ENCODE data around the gene HAGHL.
"Not testable (repeated sequence)": the region's sequence is repeated elsewhere in the genome, so short reads cannot be mapped to it uniquely, and the experiment has no call there.

The HAGHL gene

DNA sequence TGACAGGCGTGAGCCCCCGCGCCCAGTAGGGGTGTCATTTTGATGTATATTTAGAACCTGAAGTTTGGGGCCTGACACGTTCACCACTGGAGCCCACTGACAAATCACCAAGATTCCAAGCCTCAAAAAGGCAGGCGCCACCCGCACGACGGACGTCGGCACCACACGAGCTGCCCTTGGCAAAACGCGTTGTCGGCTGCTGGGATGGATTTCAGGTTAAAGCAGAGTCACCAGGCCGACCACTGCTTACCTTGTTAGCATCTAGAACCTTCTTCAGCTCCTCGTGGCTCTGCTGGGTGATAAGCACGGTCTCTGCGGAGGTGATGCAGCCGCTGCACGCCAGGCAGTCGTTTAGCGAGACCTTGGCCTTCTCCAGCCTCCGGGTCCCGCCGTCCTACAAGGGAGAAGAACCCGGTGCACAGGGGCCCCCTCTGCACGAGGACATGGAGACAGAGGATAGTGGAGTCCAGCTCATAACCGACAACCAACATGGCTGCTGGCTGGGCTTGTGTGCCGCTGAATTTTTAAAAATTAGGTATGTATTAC lies 10.1 kb downstream of the HAGHL start:
- no peak for DNase-seq

DNA sequence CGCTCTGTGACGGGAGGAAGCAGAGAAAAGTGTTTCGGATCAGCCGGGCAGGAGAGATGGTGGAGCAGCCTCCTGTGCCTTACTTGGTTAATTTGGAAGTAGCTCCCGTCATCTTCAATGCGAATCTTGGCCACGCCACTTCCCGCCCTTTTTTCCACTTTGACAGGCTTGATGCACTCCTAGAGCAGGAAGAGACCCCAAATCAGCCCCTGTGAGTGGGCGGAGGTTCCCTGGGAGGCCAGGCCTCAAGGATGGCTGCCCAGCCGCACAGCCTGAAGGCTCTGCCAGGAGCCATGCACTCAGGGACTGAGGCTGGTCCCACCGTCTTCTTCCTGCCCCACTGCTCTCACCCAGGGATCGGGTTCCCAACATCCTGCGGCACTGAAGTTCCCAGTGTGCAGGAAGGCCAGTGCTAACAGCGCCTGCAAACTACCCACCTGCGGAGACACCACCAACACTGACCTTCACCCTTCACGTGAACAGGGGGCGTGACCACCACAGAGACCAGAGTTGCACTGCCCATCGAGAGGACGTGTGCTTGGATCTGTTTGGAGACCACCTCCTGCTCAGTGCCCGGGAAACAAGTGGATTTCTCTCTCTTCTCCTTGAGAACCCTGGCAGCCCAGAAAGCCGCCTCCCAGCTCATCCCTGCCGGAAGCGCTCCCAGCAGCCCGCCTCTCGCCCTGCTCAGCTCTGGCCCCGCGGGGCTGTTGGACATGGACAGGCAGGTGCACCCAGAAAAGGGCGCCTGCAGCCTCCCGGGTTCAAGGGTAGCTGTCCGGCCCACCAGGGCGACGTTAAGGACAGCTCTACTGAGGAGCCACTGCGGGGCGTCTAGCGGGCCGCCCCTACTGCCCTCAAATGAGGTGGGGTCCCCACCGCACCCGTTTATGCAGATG lies 12.9 kb downstream of the HAGHL start:
- DNase-seq = no peak

DNA sequence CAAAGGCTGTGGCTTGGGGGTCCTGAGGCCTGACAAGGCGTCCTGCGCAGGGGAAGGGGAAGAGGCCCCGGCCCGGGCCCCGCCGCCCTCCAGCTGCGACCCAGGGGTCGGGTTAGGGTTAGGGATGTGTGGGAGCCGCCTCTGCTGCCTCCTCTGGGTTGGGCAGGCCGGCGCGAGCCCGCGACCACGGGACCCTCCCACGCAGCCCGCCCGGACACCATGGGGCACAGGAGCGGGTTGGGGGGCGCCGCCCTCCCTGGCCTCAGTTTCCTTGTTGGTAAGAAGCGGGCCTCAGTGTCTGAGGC lies 13.5 kb downstream of the HAGHL start:
- no peak for DNase-seq

DNA sequence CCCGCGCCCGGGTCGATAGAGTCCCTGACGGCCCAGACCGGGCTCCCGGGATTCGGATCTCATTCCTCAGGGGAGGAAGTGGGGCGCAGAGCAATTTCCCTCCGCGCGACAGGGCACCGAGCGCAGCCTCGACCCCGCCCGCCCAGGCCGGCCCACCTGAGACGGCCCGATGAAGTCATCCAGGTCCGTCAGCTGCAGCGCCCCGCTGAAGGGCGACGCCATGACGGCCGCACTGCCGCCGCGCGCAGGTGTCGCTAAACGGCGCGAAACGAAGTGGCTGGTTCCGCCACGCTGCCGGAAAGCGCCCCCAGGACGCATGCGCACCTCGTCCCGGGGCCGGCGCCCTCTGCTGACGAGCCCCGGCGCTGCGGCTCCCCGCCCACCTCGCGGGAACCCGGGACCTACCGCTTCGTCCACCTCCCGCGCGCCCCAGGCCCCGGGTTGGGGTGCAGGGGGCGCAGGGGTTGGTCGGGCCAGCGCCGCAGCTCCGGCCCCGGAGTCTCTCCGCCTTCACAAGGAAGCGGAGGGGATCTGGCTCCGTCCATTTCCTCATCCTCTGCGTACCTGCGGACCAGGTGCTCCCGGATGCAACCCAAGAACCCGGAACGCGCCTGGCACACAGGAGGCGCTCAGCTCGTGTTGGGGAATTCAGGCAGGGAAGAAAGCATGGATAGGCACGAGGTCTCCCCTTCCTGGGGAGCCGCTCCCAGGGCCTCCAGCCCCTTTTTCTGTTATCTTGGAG lies 14.0 kb downstream of the HAGHL start, which contains the start of gene CIAO3:
Gene CIAO3, minus strand, starts transcription at position 234 of the 742 bp plus-strand sequence. Its CDS starts 12 bp downstream, at position 222.
- peak; percentile 93 to 97 for DNase-seq

DNA sequence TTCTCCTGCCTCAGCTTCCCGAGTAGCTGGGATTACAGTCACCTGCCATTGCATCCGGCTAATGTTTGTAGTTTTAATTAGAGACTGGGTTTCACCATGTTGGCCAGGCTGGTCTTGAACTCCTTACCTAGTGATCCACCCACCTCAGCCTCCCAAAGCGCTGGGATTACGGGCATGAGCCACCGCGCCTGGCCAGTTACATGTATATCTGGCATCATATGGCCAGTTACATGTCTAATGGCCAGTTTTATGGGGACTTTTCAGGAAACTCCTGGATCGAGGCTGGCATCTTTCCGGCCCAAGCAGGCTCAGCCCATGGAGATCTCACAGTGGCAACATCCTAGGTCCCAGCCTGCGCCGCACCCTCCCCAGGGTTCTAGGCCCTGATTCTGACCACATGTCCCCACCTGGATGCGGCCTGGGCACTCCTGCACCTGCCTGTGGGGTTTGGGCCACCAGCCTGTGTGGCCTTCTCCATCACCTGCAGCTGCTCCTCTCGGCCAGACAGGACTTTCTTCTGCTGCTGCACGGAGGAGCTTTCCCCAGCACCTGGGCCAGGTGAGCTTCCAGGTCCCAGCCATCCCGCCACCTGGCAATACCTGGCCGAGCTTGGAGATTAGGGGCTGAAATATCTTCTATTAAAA lies 15.2 kb downstream of the HAGHL start:
- DNase-seq = no peak

DNA sequence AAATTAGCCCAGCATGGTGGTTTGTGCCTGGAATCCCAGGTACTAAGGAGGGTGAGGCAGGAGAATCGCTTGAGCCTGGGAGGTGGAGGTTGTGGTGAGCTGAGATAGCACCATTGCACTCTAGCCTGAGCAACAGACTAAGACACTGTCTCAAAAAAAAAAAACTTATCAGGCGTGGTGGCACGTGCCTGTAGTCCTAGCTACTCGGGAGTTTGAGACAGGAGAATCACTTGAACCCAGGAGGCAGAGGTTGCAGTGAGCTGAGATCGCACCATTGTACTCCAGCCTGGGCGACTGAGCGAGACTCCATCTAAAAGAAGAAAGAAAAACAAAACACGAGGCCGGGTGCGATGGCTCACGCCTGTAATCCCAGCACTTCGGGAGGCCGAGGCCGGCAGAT lies 16.0 kb downstream of the HAGHL start:
- DNase-seq = not testable (repeated sequence)

DNA sequence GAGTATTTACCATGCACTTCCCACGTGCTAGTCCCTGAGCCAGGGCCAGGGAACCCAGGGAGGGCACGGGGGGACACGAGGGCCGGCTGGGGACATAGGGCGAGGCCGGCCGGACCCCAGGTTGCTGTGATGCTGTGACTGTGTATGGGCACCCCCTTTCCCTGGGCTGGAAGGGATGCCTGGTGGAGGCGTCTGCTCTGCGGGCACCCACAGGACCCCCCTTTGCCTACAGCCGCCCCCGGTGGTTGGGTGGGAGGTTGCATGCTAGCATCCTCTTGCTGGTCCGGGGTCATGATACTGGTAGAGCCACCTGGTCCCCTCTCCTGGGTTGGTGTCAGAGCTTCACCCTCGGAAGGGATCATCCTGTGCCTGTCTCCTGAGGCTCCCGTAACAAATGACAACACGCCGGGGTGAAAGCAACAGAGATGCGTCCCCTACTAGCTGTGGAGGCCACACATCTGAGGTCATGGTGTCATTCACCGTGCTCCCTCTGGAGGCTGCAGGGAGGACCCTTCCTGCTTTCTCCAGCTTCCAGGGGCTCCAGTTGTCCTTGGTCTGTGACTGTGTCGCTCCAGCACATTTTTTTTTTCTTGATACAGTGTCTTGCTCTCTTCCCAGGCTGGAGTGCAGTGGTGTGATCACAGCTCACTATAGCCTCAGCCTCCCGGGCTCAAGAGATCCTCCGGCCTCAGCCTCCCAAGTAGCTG lies 17.0 kb downstream of the HAGHL start:
- no peak for DNase-seq

DNA sequence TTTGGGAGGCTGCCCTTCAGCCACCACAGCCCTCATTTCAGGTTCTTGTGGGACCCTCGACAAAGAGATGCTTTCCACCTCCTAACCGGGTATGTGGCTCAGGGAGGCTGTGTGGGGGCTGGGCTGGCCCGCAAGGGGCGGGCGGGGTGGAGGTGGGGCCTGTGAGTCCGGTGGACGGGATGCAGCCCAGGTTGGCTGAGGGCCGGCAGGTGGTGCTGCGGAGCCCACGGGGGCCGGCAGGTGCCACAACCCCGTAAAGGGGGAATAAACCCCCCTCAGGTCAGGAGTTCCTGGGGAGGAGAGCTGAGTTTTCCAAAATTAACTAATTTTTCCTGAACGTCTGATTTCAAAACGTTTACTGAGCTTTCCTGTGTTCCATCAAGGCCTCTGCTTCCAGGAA lies 18.8 kb downstream of the HAGHL start:
- DNase-seq = no peak

DNA sequence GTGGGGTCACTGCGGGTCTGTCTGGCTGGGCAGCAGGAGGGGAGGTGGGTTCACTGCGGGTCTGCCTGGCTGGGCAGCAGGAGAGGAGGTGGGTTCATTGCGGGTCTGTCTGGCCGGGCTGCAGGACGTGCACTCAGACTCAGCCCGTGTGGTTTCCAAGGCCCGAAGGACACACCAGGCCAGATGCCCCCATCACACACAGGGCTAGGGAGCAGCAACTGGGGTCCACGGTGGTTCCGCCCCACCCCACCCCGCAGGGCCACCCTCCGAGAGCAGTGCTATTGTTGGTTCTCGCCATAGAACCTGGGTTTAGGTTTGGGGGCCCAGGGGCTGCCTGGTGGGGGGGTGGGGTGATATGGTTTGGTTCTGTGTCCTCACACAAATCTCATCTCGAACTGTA lies 19.7 kb downstream of the HAGHL start:
- DNase-seq = no peak

DNA sequence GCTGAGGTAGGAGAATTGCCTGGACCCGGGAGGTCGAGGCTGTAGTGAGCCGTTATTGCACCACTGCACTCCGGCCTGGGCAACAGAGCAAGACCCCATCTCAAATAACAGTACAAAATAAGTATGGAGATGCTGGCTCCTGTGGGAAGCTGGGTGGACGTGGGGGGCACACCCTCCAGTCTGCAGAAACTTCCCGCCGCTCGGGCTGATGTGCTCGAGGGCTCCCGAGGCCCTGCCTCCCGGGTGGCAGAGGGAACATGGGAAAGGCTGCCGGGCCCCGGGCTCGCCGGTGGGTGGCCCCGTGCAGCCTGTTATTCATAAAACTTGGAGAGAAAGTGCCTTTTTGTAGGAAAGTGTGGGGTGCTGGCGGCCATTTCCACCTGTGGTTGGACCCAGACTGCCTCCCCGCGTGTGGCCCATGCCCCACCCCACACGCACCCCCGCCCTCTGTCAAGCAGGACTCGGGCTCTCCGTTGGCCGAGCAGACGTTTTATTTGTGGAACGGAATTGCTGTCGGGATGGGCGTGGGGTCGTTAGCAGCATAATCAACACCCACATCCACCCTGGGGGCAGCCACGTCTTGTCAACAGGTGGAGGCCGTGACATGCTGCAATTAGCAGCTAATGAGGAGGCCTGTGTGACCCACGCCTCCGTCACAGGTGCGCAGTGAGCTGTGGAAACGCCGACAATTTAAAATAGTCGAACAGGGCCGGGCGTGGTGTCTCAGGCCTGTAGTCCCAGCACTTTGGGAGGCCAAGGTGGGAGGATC lies 21.3 kb downstream of the HAGHL start:
- no peak for DNase-seq

DNA sequence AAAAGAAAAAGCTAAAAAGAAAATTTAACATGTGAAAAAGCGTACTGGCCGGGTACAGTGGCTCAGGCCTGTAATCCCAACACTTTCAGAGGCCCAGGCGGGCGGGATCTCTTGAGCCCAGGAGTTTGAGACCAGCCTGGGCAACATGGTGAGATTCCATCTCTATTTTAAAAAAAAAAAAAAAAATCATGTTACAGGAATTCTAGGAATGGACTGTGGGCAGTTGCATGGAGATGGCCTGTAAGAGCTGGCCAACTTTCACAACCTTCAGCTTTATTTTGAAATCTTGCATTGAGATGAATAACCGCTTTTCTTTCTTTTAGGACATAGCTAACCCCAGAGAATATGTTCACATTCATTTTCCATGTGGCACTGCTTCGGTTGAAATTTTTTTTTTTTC lies 22.1 kb downstream of the HAGHL start:
- DNase-seq = no peak

DNA sequence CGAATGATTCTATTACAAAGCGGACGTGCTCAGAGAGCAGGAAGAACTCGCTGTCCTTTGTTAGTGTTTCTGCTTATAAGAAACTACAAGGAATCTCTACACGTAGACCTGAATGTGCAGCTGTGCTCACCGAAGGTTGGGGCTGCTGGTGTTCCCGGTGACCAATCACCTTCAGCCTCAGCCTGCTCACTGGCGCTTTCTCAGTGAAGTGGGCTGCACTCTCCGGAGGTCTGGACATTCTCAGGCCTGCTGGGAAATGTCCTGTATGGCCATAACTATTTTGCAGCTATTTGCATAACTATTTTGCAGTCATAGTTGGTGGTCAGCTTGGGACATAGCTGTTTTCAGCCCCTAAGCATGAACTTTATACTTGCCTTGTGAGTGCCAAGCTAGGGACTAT lies 23.6 kb downstream of the HAGHL start:
- DNase-seq = no peak

DNA sequence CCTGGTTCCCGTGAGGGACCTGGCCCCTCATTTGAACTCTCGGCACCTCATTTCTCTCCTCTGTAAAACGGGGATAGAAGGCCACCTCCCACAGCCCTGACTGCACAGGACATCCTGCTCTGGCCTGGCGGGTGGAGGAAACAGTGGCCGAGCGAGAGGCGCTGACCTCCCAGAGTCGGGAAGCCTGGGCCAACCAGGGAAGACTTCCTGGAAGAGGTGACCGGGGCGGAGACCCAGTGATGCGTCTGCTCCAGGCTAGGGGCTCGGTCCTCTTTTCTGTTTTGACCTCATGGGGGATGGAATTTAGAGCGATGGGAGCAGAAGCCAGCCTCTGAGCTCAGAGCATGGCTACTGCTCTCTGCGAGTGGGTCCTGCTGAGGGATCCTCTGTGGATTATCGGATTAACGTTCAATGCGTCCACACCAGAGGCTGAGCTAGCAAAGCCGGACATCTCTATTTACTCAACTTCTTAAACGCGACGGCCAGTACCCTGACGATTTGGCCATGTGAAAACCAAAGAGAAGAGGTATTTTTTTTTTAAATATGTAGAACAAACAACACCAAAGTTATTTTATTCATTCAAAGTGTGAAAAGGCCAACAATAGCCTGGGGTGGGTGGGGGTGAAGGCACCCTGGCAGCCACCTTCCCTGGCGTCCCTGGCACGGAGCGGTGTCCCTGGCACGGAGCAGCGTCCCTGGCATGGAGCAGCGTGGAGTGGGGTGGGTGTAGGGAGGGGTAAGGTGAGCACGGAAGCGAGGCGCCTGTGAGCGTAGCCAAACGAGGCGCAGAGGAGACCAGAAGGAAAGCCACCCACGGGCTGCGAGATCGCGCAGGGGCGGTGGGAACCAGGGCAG lies 24.5 kb downstream of the HAGHL start:
- no peak for DNase-seq

DNA sequence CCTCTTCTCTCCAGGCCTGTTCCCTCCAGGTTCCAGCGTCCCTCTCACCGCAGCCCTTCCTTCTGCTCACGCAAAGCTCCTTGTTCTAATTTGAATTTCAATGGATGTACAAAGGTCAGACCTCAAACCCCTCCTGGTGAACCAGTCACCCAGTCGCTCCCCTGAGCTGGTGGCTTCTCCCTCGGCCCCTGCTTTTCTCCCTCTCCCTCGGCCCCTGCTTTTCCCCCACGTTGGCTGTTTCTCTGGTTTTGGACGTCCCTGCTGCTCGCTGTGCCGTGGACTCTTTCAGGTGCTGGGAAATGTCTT lies 25.1 kb downstream of the HAGHL start:
- no peak for DNase-seq

DNA sequence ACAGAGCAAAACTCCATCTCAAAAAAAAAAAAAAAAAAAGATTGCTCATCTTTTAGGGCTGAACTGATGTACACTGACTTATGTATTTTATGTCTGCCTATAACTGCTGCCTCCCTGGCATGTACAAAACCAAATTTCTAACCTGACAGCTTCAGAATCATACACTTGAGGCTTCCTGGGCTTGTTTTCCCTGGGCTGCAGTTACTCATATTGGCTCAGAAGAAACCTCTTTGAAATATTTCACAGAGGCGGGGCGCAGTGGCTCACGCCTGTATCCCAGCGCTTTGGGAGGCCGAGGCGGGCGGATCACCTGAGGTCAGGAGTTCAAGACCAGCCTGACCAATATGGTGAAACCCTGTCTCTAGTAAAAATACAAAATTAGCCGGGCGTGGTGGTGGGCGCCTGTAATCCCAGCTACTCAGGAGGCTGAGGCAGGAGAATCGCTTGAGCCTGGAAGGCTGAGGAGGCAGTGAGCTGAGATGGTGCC lies 27.3 kb downstream of the HAGHL start:
- not testable (repeated sequence) for DNase-seq

DNA sequence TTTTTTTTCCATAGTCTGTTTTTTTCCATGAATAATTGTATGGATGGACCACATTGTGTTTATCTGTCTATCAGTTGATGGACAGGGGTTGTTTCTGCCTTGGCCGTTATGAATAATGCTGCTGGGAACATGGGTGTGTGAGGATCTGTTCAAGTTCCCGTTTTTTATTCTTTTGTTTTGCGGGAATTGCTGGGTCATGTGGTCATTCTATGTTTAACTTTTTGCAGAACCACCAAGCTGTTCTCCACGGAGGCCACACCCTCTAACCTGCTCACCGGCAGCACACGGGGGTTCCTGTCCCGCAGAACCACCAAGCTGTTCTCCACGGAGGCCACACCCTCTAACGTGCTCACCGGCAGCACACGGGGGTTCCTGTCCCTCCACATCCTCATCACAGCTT lies 27.8 kb downstream of the HAGHL start:
- DNase-seq = no peak

DNA sequence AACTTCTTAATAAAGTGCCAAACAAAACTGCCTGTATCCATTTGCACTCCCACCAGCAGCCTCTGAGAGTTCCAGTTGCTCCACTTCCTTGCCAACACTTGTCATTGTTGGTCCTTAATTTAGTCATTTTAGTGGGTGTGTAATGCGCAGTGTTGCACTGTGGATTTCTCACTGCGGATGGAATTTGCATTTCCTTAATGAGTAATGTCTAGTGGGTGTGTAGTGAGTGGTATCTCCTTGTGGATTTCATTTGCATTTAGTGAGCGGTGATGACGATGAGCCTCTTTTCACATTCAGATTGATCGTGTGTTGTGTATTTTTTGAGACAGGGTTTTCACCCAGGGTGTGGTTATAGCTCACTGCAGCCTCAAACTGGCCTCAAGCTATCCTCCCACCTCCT lies 29.5 kb downstream of the HAGHL start:
- DNase-seq = no peak

DNA sequence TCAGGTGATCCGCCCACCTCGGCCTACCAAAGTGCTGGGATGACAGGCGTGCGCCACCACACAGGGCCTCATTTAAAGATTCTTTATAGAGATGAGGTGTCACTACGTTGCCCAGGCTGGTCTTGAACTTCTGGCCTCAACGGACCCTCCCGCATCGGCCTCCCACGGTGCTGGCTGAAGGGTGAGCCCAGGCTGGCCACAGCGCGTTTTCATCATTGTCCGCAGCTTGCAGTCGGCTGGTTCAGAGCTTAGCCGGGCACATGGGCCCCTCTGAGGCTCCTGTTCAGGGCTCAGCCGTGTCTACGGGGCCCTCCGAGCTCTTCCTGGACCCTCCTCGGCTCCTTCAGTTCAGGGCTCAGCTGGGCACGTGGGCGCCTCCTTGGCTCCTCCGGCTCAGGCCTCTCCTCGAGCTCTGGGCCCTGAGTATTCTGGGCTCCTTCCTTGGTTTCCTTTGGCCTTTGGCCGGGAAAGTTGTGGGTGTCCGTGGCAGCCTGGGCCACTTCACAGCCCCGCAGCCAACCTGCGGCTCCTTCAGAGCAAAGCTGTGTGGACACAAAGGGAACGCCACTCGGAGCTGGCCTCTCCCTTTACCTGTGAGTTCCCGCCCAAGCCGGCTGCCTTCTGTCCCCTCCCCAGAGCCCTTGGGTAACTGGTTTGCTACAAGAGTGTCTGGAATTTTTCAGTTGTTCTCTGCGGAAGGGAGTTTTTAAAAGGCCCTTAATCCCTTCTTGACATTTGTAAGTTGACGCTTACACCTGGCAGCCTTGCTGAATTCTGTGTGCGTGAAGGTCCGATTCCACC lies 32.4 kb downstream of the HAGHL start:
- DNase-seq = no peak

DNA sequence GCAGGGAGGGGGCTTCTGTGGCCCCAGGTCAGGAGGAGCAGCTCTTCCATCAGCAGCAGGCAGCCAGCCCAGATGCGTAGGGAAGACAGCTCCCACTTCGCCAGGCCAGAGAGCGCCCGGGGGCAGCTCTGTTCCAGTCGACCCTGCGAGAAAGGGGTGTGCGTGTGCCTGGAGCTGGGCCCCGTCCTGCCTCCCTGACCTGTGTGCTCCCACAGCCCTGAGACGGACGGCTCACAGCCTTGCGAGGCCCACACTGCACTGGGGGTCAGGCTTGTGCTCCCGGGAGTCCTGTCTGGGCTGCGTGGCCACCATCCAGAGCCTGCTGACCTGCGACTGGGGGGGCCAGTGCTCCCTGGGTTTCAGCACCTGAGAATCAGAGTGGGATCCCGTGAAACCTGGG lies 33.2 kb downstream of the HAGHL start:
- no peak for DNase-seq
